Fibroblast of pulmonary artery (primary cell): ENCODE results near the gene OR52N5.

Experiments used
- DNase-seq: peaks from one replicate; pipeline ENCODE4 v3.0.0-alpha.2; 2010; ENCODE audit warnings: low read depth
- H3K4me3 ChIP-seq: replicated peaks from 2 replicates; pipeline ENCODE4 v1.5.1; 2011; ENCODE audit warnings: low read depth, mild to moderate bottlenecking, control low read depth, low read length, moderate library complexity
- TF ChIP-seq, protein P1 (sequence below): IDR thresholded peaks from 2 replicates; pipeline ENCODE4 v1.5.1; 2011; ENCODE audit warnings: mild to moderate bottlenecking, control low read depth, low read length, inconsistent platforms; ENCODE audit errors: missing control alignments

OR52N5 gene

DNA sequence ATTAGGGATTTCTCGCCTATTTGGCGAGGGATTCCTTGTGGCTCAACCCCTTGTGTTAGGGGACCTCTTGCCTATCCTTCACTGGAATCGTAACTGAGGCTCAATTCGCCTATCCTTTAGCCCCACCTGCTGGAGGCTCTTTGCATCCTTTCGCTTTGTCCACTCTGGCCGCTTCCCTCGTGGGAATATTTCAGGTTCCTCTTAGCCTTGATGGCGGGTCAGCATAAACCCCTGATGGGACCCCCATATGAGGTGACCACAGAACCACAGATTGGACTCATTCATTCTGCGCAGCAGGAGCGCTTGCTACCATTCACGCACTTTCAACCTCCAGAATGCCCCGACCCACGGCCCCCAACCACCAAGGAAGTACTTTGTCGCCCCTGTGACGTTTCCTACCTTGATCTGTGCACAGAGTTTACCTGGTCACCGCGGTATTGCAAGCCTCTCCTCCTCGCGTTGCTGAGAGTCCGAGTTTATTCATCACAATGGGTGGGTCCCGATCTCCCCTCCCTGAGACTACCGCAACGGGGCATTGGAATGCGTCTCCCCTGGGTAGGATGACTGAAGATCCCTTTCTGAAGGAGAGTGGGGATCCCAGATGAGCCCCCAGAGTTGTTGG lies 25.5 kb upstream of the OR52N5 start, which contains the start of gene OR52N2:
OR52N2 (plus strand) TSS at position 425 of the 622 bp plus-strand sequence. CDS start 11,412 bp downstream, outside the sequence.
- DNase-seq: peak; percentile 81
- H3K4me3 ChIP-seq: peak within 1 kb of the TSS; percentile 60
- TF ChIP-seq, protein P1, sequence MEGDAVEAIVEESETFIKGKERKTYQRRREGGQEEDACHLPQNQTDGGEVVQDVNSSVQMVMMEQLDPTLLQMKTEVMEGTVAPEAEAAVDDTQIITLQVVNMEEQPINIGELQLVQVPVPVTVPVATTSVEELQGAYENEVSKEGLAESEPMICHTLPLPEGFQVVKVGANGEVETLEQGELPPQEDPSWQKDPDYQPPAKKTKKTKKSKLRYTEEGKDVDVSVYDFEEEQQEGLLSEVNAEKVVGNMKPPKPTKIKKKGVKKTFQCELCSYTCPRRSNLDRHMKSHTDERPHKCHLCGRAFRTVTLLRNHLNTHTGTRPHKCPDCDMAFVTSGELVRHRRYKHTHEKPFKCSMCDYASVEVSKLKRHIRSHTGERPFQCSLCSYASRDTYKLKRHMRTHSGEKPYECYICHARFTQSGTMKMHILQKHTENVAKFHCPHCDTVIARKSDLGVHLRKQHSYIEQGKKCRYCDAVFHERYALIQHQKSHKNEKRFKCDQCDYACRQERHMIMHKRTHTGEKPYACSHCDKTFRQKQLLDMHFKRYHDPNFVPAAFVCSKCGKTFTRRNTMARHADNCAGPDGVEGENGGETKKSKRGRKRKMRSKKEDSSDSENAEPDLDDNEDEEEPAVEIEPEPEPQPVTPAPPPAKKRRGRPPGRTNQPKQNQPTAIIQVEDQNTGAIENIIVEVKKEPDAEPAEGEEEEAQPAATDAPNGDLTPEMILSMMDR: peak; percentile 89

DNA sequence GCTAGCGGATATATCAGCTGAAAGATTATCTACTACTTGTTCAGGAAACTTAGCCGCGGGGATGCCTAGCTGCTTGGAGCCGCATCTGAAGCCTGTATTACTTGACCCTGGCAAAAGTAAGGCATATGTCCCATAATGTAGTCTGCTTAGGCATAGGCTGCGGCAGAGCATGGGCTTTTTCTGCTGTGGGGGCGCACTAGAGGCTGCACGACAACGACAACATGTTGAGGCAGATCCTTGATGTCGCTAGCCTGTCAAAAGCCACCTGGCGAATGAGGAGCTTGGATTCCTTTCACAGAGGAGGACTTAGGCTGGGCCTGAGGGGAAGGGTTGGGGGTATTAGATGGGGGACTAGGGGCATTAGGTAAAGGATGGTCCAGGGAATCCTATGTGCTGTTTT lies 24.4 kb upstream of the OR52N5 start:
- no peak overlapping the region for H3K4me3 ChIP-seq
- DNase-seq: no peak
- TF ChIP-seq, protein P1: no peak

DNA sequence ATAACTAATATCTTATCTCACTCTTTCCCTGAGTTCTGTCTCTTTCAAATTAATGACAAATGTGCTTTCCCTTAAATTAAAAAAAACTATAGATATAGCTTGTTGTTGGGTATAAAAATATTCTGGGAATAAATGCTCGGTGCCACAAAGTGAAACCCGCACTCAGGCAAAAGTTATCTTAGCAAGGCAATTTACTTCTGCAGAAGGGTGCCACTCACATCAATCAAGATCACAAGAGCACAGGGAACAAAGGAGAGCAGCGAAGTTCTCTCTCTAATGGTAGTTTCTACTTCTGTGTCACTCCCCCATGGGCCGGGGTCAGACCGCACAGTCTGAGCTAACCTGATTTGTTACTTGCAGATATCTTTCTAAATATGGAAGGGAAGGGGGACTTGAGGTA lies 20.8 kb upstream of the OR52N5 start:
- DNase-seq: no peak
- TF ChIP-seq, protein P1: no peak
- no peak overlapping the region for H3K4me3 ChIP-seq

DNA sequence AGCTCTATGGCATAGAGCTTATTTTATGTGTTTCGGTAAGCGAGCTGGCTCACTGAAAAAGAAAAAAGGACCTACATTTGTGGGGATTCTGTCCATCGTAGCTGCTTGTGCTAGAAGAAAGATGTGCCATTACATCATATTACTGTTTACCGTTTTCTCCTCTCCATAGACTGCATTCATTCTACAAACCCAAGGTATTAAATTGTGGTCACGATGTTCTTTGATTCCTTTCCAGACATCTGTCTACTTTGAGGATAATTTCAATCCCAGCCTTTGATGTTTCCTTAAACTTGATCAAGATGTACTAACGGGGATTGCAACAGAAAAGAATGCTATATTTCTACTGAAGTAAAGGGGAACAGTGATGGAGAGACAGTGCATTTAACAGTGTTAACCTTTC lies 13.4 kb upstream of the OR52N5 start:
- no peak for DNase-seq
- H3K4me3 ChIP-seq: no peak overlapping the region
- TF ChIP-seq, protein P1: no peak

DNA sequence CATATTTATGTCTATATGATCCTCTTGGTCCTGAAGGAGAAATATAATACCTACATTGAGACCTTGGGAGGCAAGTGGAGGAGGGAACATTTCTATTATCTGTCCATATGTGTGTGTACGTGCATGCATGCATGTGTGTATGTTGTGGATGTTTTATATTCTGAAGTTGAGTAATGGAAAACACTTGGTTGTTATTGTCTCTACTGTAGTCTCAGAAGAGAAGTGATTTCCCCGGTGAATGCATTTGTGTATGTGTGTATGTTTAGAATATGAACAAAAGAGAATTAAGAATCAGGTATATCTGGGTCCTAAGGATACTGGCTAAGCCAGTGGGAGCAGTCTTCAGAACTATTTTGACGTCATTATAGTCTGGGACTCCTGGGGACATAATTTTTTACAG lies 8.0 kb upstream of the OR52N5 start, which contains the start of gene OR52N1:
OR52N1 (minus strand) TSS at position 101 of the 400 bp plus-strand sequence. CDS start 2,449 bp downstream, outside the sequence.
- DNase-seq: no peak
- TF ChIP-seq, protein P1: no peak

DNA sequence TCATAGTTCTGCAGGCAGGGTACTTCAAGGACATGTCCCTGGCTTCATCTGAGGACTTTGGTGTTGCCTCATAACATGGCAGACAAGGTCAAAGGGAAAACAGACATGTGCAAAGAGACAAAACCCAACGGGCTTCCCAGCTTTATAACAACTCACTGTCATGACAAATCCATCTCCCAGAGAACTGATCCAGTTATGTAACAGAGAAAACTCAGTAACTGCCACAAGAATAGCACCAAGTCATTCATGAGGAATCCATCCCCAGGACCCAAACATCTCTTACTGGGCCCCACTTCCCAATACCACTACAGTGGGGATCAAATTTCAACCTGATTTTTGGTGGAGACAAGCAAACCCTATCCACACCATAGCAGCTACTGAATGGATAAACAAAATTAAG lies 16.1 kb downstream of the OR52N5 start:
- TF ChIP-seq, protein P1: no peak
- no peak for DNase-seq
- H3K4me3 ChIP-seq: no peak overlapping the region

More for the DNA sequence above, 8.0 kb upstream of the OR52N5 start, which contains the start of gene OR52N1:
- no peak within 1 kb of the TSS for H3K4me3 ChIP-seq

DNA sequence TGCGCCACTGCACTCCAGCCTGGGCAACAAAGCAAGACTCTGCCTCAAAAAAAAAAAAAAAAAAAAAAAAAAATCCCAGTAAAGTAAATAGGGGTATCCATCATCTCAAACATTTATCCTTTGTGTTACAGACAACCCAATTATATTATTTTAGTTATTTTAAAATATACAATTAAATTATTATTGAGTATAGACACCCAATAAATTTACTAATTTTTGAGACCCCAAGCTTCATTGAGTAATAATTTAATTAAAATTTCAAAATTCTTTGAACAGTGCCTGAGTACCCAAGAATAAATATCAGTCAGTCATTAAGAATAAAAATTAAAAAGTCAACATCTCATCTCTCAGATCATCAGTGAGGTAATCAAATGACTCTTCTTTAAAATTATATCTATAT lies 29.2 kb downstream of the OR52N5 start, which contains the start of gene OR52N4:
OR52N4 (plus strand) TSS at position 301 of the 400 bp plus-strand sequence. CDS start 498 bp downstream, outside the sequence.
- TF ChIP-seq, protein P1: no peak
- no peak within 1 kb of the TSS for H3K4me3 ChIP-seq
- DNase-seq: no peak
